HCT116 (cell line): ENCODE data around the gene VDAC1. TPM values are rescaled to one million over a fixed set of nuclear protein-coding genes. Genes with fewer than 3 reads are reported as not detected.

Experiments used
- ATAC-seq: fragments of 200-7000 bp; cut with Tn5 transposase; 2 replicates; pipeline ENCODE4 v1.9.1; 2020; ENCODE audit warnings: mild to moderate bottlenecking, moderate library complexity
- BruUV-seq: library from RNA; stranded (reverse); fragments of 400-500 nt; replicated peaks from 2 replicates; lab custom pipeline; 2021; lab: Mats Ljungman, UMichigan
- CTCF ChIA-PET: fragments of 300-600 bp; sonication (Branson Sonifier 250); formaldehyde crosslinking; loops from one replicate; lab custom pipeline; 2021; ENCODE audit warnings: antibody characterized with exemption; lab: Charles Lee
- POLR2A ChIA-PET: fragments of 300-600, 350-600 bp; sonication (Branson Sonifier 250); formaldehyde crosslinking; loops from one replicate; lab custom pipeline; 2021; ENCODE audit warnings: antibody characterized with exemption; lab: Charles Lee
- RAD21 ChIA-PET, 2 experiments: fragments of 300-600 bp; sonication (Branson Sonifier 250); formaldehyde crosslinking; loops; one replicate each; lab custom pipeline; 2023; ENCODE audit warnings: low total read pairs in 2 of 2; ENCODE audit not compliant: uncharacterized antibody in 2 of 2, unreplicated experiment in 2 of 2, low non-redundant PET in 1 of 2; lab: Charles Lee
- DNase-seq: peaks from one replicate; pipeline ENCODE4 v3.0.0-alpha.2; 2010; ENCODE audit warnings: low read depth, low spot score
- H2AFZ ChIP-seq: fragments of 200-600 bp; shearing (Covaris generic), sonication (generic); 2 replicates; pipeline ENCODE4 v1.6.1; 2017; ENCODE audit warnings: low read depth, mixed run types, mixed read lengths, antibody characterized with exemption, low read length; ENCODE audit not compliant: poor library complexity, severe bottlenecking
- H3K27ac ChIP-seq: 2 replicates; pipeline ENCODE4 v1.5.1; 2012; ENCODE audit warnings: low read depth, low read length
- H3K27me3 ChIP-seq: fragments of 200-600 bp; sonication (generic); 2 replicates; pipeline ENCODE4 v1.6.1; 2016; ENCODE audit warnings: mixed run types, low read length, mixed read lengths; ENCODE audit not compliant: insufficient read depth
- H3K36me3 ChIP-seq, 2 experiments: fragments of 200-500 bp in 1 of 2; fragments of 200-600 bp in 1 of 2; sonication (Bioruptor generic) in 1 of 2; sonication (generic) in 1 of 2; 2 replicates each; pipeline versions ENCODE4 v1.5.1 to v1.6.1; 2014 to 2016; ENCODE audit warnings: low read length in 2 of 2, inconsistent platforms in 1 of 2, mixed read lengths in 1 of 2, mixed run types in 1 of 2; ENCODE audit not compliant: insufficient read depth in 2 of 2, control insufficient read depth in 1 of 2
- H3K4me1 ChIP-seq, 2 experiments: fragments of 200-600 bp in 1 of 2; sonication (generic) in 1 of 2; 2 replicates each; pipeline versions ENCODE4 v1.5.1 to v1.6.1; 2012 to 2017; ENCODE audit warnings: low read length in 2 of 2, inconsistent platforms in 1 of 2, mild to moderate bottlenecking in 1 of 2, mixed read lengths in 1 of 2, mixed run types in 1 of 2, moderate library complexity in 1 of 2; ENCODE audit not compliant: insufficient read depth in 2 of 2, control insufficient read depth in 1 of 2
- H3K4me2 ChIP-seq: fragments of 200-600 bp; sonication (generic); 2 replicates; pipeline ENCODE4 v1.6.1; 2017; ENCODE audit warnings: mixed run types, low read length, mixed read lengths
- H3K4me3 ChIP-seq, 2 experiments: fragments of 200-600 bp in 1 of 2; sonication (generic) in 1 of 2; replicated peaks in 1 of 2; 2 replicates each; pipeline ENCODE4 v1.5.1; 2011 to 2016; ENCODE audit warnings: low read length in 2 of 2, control low read depth in 1 of 2, low read depth in 1 of 2, mild to moderate bottlenecking in 1 of 2, mixed read lengths in 1 of 2, mixed run types in 1 of 2
- H3K79me2 ChIP-seq: fragments of 200-600 bp; sonication (generic); 2 replicates; pipeline ENCODE4 v1.6.1; 2017; ENCODE audit warnings: mild to moderate bottlenecking, mixed run types, low read length, moderate library complexity, mixed read lengths; ENCODE audit not compliant: insufficient read depth
- H3K9ac ChIP-seq: fragments of 200-600 bp; sonication (generic); 2 replicates; pipeline ENCODE4 v1.6.1; 2016; ENCODE audit warnings: low read length, mixed read lengths
- H3K9me2 ChIP-seq: fragments of 200-600 bp; sonication (generic), shearing (Covaris generic); 2 replicates; pipeline ENCODE4 v1.6.1; 2017; ENCODE audit warnings: mixed run types, mild to moderate bottlenecking, moderate library complexity; ENCODE audit not compliant: insufficient read depth
- H3K9me3 ChIP-seq, 2 experiments: fragments of 200-500 bp in 1 of 2; fragments of 200-600 bp in 1 of 2; sonication (Bioruptor generic) in 1 of 2; sonication (generic) in 1 of 2; 2 replicates each; pipeline ENCODE4 v1.6.1; 2014 to 2017; ENCODE audit warnings: low read length in 2 of 2, mixed read lengths in 2 of 2, inconsistent platforms in 1 of 2, low read depth in 1 of 2, mild to moderate bottlenecking in 1 of 2, mixed run types in 1 of 2, moderate library complexity in 1 of 2; ENCODE audit not compliant: control insufficient read depth in 1 of 2, insufficient read depth in 1 of 2
- H4K20me1 ChIP-seq: fragments of 200-600 bp; sonication (generic), shearing (Covaris generic); 2 replicates; pipeline ENCODE4 v1.6.1; 2017; ENCODE audit warnings: mixed run types, mild to moderate bottlenecking, moderate library complexity; ENCODE audit not compliant: insufficient read depth
- CBX3 ChIP-seq: IDR thresholded peaks from 2 replicates; pipeline ENCODE4 v1.6.1; 2012; ENCODE audit warnings: low read depth
- EGR1 ChIP-seq: IDR thresholded peaks from 2 replicates; pipeline ENCODE4 v1.6.1; 2012; ENCODE audit warnings: low read depth
- ELF1 ChIP-seq: IDR thresholded peaks from 2 replicates; pipeline ENCODE4 v1.6.1; 2012; ENCODE audit warnings: low read depth, borderline replicate concordance
- POLR2A ChIP-seq: IDR thresholded peaks from 2 replicates; pipeline ENCODE4 v1.7.0; 2011; ENCODE audit warnings: borderline replicate concordance; ENCODE audit not compliant: insufficient read depth, insufficient read length; ENCODE audit errors: extremely low read depth
- RAD21 ChIP-seq: IDR thresholded peaks from 2 replicates; pipeline ENCODE4 v1.6.1; 2012; ENCODE audit warnings: low read depth, mild to moderate bottlenecking
- REST ChIP-seq: IDR thresholded peaks from 2 replicates; pipeline ENCODE4 v1.6.1; 2012; ENCODE audit warnings: low read depth
- SRF ChIP-seq: IDR thresholded peaks from 2 replicates; pipeline ENCODE4 v1.6.1; 2012; ENCODE audit warnings: low read depth
- YY1 ChIP-seq: IDR thresholded peaks from 2 replicates; pipeline ENCODE4 v1.6.1; 2011; ENCODE audit warnings: low read length, low read depth, moderate library complexity, mild to moderate bottlenecking; ENCODE audit not compliant: insufficient replicate concordance; ENCODE audit errors: extremely low read depth
- intact Hi-C: fragments of 100-400 bp; cut with micrococcal nuclease; formaldehyde crosslinking; loops from 2 replicates; pipeline ENCODE4 v1.10.0; 2022
- total RNA-seq: library from RNA; stranded (reverse); gene quantifications from one replicate; pipeline ENCODE4 v1.2.1, GENCODE V29; 2021; ENCODE audit not compliant: unreplicated experiment

The VDAC1 gene
- total RNA-seq, 1 experiment from 2014 or later, result 269 TPM

- Histone ChIP-seq H3K4me1 (peaks cover 0 to 20% of the 10 kb centered on the region in 2 experiments; a peak in 3 of 4 replicates), H3K27me3 (no peaks in the 10 kb centered on the region), H3K9me2 (no peaks in the 10 kb centered on the region), H3K36me3 (peaks cover 17 to 24% of the 10 kb centered on the region in 2 experiments; a peak in 3 of 4 replicates), H3K79me2 (peaks cover 100% of the 10 kb centered on the region), H2AFZ (no peak overlapping the region), H3K27ac (no peak overlapping the region), H4K20me1 (peaks cover 56% of the 10 kb centered on the region; the same call in 1 of the 2 replicates), H3K9me3 (no peaks in the 10 kb centered on the region), H3K9ac (no peak overlapping the region), H3K4me3 (no peak overlapping the region), H3K4me2 (no peak overlapping the region)
- intact Hi-C loops, result no loop called here
- CTCF ChIA-PET, result interaction anchor here (1.4 kb wide), 1 partner anchor 10 kb away, joined by 3 read pairs; the partner anchor contains the start of gene VDAC1
- RAD21 ChIA-PET, result interaction anchor here in 1 of 2 experiments (1.4 kb wide), 1 partner anchor 14 kb away, joined by 4 read pairs; no protein-coding TSS in a partner anchor
- POLR2A ChIA-PET, result interaction anchor here (1.8 kb wide), 1 partner anchor 15 kb away, joined by 6 read pairs; no protein-coding TSS in a partner anchor
- ATAC-seq, result no peak
- no TSS peak for BruUV-seq
- DNase-seq, result no peak
- TF ChIP-seq EGR1 (no peak), RAD21 (no peak)
These were observed 10.3 kb downstream of the VDAC1 start for GRCh38 chr5:133994297-133994989.

DNA sequence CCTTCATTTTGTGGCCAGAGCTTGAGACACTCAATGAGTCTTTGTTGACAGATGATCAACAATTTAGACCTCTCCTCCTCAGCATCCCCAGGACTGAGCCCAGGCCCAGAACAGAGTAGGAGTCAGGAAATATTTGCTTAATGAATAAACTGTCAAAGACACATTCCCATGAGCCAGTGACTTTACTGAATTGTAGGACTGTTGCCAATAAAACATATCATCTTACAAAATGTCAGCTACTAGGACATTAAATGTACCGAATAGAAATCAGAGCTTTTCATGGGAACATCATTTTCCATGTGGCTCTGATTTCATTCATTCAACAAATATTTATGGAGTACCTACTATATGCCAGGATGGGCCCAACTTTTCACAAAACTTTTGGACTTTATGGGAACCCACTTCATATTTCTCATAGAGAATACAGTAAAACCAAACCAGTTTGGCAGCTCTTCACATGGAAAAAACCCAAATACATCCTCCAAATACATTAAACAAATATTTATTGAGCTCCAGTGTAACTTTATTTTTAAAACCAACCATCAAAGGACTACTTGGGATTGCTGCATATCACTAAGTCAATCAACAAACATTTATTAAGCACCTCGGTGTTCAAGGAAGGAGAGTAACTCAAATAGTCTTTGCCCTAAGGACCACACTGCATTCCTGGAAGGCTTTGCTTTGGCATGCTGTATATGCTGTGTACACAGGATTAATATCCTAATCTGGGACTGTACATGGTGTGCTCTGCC lies 11.4 kb downstream of the VDAC1 start:
- no peak for DNase-seq
- Histone ChIP-seq H3K4me1 (peaks cover 0 to 13% of the 10 kb centered on the region in 2 experiments; a peak in 2 of 4 replicates), H3K36me3 (peaks cover 23 to 33% of the 10 kb centered on the region in 2 experiments; a peak in 3 of 4 replicates), H3K27ac (no peak overlapping the region), H3K27me3 (no peaks in the 10 kb centered on the region), H3K9me3 (no peaks in the 10 kb centered on the region), H4K20me1 (peaks cover 50% of the 10 kb centered on the region; the same call in 1 of the 2 replicates), H3K9me2 (no peaks in the 10 kb centered on the region), H2AFZ (no peak overlapping the region), H3K4me3 (no peak overlapping the region), H3K4me2 (no peak overlapping the region), H3K9ac (no peak overlapping the region), H3K79me2 (peaks cover 98% of the 10 kb centered on the region)
- ATAC-seq, result no peak
- intact Hi-C loops, result no loop called here
- no TSS peak for BruUV-seq
- ChIA-PET POLR2A (interaction anchor here (0.6 to 1.8 kb wide), 2 partner anchors 9 to 14 kb away, joined by 3 to 6 read pairs; no protein-coding TSS in a partner anchor), RAD21 (no interaction called here), CTCF (interaction anchor here (0.8 to 1.4 kb wide), 2 partner anchors 10 to 12 kb away, joined by 3 read pairs; partner anchors contain the start of gene VDAC1)
- TF ChIP-seq REST, result no peak
- TF ChIP-seq CBX3, result no peak
- no peak for TF ChIP-seq ELF1
- TF ChIP-seq SRF, result no peak
- TF ChIP-seq YY1, result no peak
- TF ChIP-seq POLR2A, result no peak
